IMR-90 (cell line): ENCODE data around the gene DNAH6. TPM values are rescaled to one million over a fixed set of nuclear protein-coding genes. Genes with fewer than 3 reads are reported as not detected.

Experiments
- ATAC-seq: fragments of 200-7000 bp; cut with Tn5 transposase; 2 replicates; pipeline ENCODE4 v1.9.1; 2020; ENCODE audit warnings: low read depth, mild to moderate bottlenecking, moderate library complexity
- BruUV-seq: library from RNA; stranded (reverse); fragments of 400-500 nt; replicated peaks from 2 replicates; lab custom pipeline; 2021; lab: Mats Ljungman, UMichigan
- CTCF ChIA-PET: fragments of 300-600 bp; formaldehyde crosslinking; extraction: SDS; loops from one replicate; lab custom pipeline; 2021; ENCODE audit warnings: antibody characterized with exemption; lab: Yijun Ruan, JAX
- POLR2A ChIA-PET: fragments of 300-600 bp; sonication (Branson Sonifier 250); formaldehyde crosslinking; loops from one replicate; lab custom pipeline; 2022; ENCODE audit warnings: antibody characterized with exemption; ENCODE audit not compliant: unreplicated experiment; lab: Charles Lee
- DNase-seq: peaks from one replicate; pipeline ENCODE4 v3.0.0; 2013
- H2AFZ ChIP-seq: replicated peaks from 2 replicates; pipeline ENCODE3; 2013; ENCODE audit warnings: low read length, mild to moderate bottlenecking; ENCODE audit not compliant: poor library complexity
- H2AK5ac ChIP-seq: 2 replicates; pipeline ENCODE4 v1.6.1; 2013; ENCODE audit warnings: low read depth, low read length, inconsistent platforms
- H2AK9ac ChIP-seq: replicated peaks from 2 replicates; pipeline ENCODE3; 2013; ENCODE audit warnings: mild to moderate bottlenecking, low read depth, low read length, moderate library complexity; ENCODE audit not compliant: poor library complexity
- H2BK120ac ChIP-seq: 2 replicates; pipeline ENCODE4 v1.6.1; 2013; ENCODE audit warnings: low read depth, low read length, inconsistent platforms
- H2BK15ac ChIP-seq: 3 replicates; pipeline ENCODE4 v1.6.1; 2013; ENCODE audit warnings: low read depth, low read length, inconsistent platforms
- H2BK20ac ChIP-seq: 2 replicates; pipeline ENCODE4 v1.6.1; 2013; ENCODE audit warnings: low read depth, mild to moderate bottlenecking, inconsistent platforms, low read length, moderate library complexity
- H2BK5ac ChIP-seq: 2 replicates; pipeline ENCODE4 v1.6.1; 2013; ENCODE audit warnings: mild to moderate bottlenecking, low read depth, low read length, inconsistent platforms; ENCODE audit not compliant: poor library complexity, severe bottlenecking
- H3K14ac ChIP-seq: replicated peaks from 2 replicates; pipeline ENCODE4 v1.6.1; 2013; ENCODE audit warnings: low read depth, low read length, inconsistent platforms
- H3K18ac ChIP-seq: 2 replicates; pipeline ENCODE4 v1.6.1; 2013; ENCODE audit warnings: low read depth, low read length, control low read depth
- H3K23ac ChIP-seq: 2 replicates; pipeline ENCODE4 v1.6.1; 2013; ENCODE audit warnings: low read depth, low read length, inconsistent platforms
- H3K27ac ChIP-seq: 2 replicates; pipeline ENCODE4 v1.5.1; 2013; ENCODE audit warnings: mild to moderate bottlenecking, control low read depth, low read length; ENCODE audit not compliant: insufficient read depth
- H3K27me3 ChIP-seq: 2 replicates; pipeline ENCODE4 v1.6.1; 2013; ENCODE audit warnings: low read length; ENCODE audit not compliant: control insufficient read depth, insufficient read depth
- H3K36me3 ChIP-seq: 2 replicates; pipeline ENCODE4 v1.6.1; 2013; ENCODE audit warnings: low read length, mixed read lengths; ENCODE audit not compliant: control insufficient read depth, insufficient read depth
- H3K4ac ChIP-seq: 2 replicates; pipeline ENCODE4 v1.6.1; 2013; ENCODE audit warnings: low read depth, low read length, inconsistent platforms
- H3K4me1 ChIP-seq: 2 replicates; pipeline ENCODE4 v1.6.1; 2013; ENCODE audit warnings: low read length, mixed read lengths; ENCODE audit not compliant: control insufficient read depth, insufficient read depth
- H3K4me2 ChIP-seq: 2 replicates; pipeline ENCODE4 v1.6.1; 2013; ENCODE audit warnings: low read depth, mild to moderate bottlenecking, control low read depth, low read length, moderate library complexity
- H3K4me3 ChIP-seq: 2 replicates; pipeline ENCODE4 v1.5.1; 2013; ENCODE audit warnings: low read depth, mild to moderate bottlenecking, control low read depth, low read length, moderate library complexity; ENCODE audit not compliant: insufficient read depth
- H3K56ac ChIP-seq: 2 replicates; pipeline ENCODE4 v1.6.1; 2013; ENCODE audit warnings: low read length, inconsistent platforms; ENCODE audit not compliant: insufficient read depth; ENCODE audit errors: extremely low read depth
- H3K79me1 ChIP-seq, 2 experiments: 2 replicates each; pipeline ENCODE4 v1.6.1; 2013; ENCODE audit warnings: low read length in 2 of 2, inconsistent platforms in 1 of 2, low read depth in 1 of 2
- H3K9ac ChIP-seq: 2 replicates; pipeline ENCODE4 v1.6.1; 2013; ENCODE audit warnings: low read depth, low read length, control low read depth
- H3K9me1 ChIP-seq: 2 replicates; pipeline ENCODE4 v1.6.1; 2013; ENCODE audit warnings: low read length, inconsistent platforms; ENCODE audit not compliant: insufficient read depth
- H3K9me3 ChIP-seq: 2 replicates; pipeline ENCODE4 v1.6.1; 2013; ENCODE audit warnings: low read length; ENCODE audit not compliant: control insufficient read depth, insufficient read depth
- H4K20me1 ChIP-seq: 2 replicates; pipeline ENCODE4 v1.6.1; 2013; ENCODE audit warnings: low read length, inconsistent platforms; ENCODE audit not compliant: insufficient read depth
- H4K5ac ChIP-seq: 2 replicates; pipeline ENCODE4 v1.6.1; 2013; ENCODE audit warnings: mild to moderate bottlenecking, low read depth, low read length, control low read depth
- H4K8ac ChIP-seq, 2 experiments: 2 replicates each; pipeline ENCODE4 v1.6.1; 2013; ENCODE audit warnings: low read depth in 2 of 2, low read length in 2 of 2, control low read depth in 1 of 2, inconsistent platforms in 1 of 2
- H4K91ac ChIP-seq: 2 replicates; pipeline ENCODE4 v1.6.1; 2013; ENCODE audit warnings: low read depth, low read length, inconsistent platforms; ENCODE audit not compliant: insufficient read depth
- BHLHE40 ChIP-seq: fragments of 150-350 bp; IDR thresholded peaks from 2 replicates; pipeline ENCODE4 v1.6.1; 2016; ENCODE audit warnings: mild to moderate bottlenecking, low read depth, low read length
- CEBPB ChIP-seq: IDR thresholded peaks from 2 replicates; pipeline ENCODE4 v1.6.1; 2012; ENCODE audit warnings: low read depth, low read length, improper control_type of control experiment
- CHD1 ChIP-seq: IDR thresholded peaks from 2 replicates; pipeline ENCODE4 v1.6.1; 2012; ENCODE audit warnings: low read depth, low read length, improper control_type of control experiment
- FOS ChIP-seq: fragments of 150-350 bp; IDR thresholded peaks from 2 replicates; pipeline ENCODE4 v1.6.1; 2016; ENCODE audit warnings: low read depth, low read length
- MAZ ChIP-seq: IDR thresholded peaks from 2 replicates; pipeline ENCODE4 v1.6.1; 2012; ENCODE audit warnings: low read depth, mild to moderate bottlenecking, low read length, improper control_type of control experiment, moderate library complexity, borderline replicate concordance
- MXI1 ChIP-seq: IDR thresholded peaks from 2 replicates; pipeline ENCODE4 v1.6.1; 2012; ENCODE audit warnings: low read depth, mild to moderate bottlenecking, low read length, moderate library complexity, borderline replicate concordance
- NFE2L2 ChIP-seq: fragments of 150-350 bp; IDR thresholded peaks from 2 replicates; pipeline ENCODE4 v1.6.1; 2016; ENCODE audit warnings: low read depth, mild to moderate bottlenecking, low read length
- POLR2A ChIP-seq: IDR thresholded peaks from 2 replicates; pipeline ENCODE4 v1.6.1; 2012; ENCODE audit warnings: mild to moderate bottlenecking, low read depth, low read length
- RAD21 ChIP-seq: IDR thresholded peaks from 2 replicates; pipeline ENCODE4 v1.6.1; 2012; ENCODE audit warnings: low read length, improper control_type of control experiment
- RCOR1 ChIP-seq: IDR thresholded peaks from 2 replicates; pipeline ENCODE4 v1.6.1; 2012; ENCODE audit warnings: mild to moderate bottlenecking, low read length, improper control_type of control experiment; ENCODE audit not compliant: insufficient replicate concordance
- RFX5 ChIP-seq: IDR thresholded peaks from 2 replicates; pipeline ENCODE4 v1.8.0; 2012; ENCODE audit warnings: low read depth, mild to moderate bottlenecking, low read length, moderate library complexity
- SMC3 ChIP-seq: fragments of 150-350 bp; IDR thresholded peaks from 2 replicates; pipeline ENCODE4 v1.6.1; 2016; ENCODE audit warnings: low read depth, mild to moderate bottlenecking, antibody characterized with exemption, low read length, moderate library complexity
- USF2 ChIP-seq: fragments of 150-350 bp; IDR thresholded peaks from 2 replicates; pipeline ENCODE4 v1.6.1; 2017; ENCODE audit warnings: mild to moderate bottlenecking, antibody characterized with exemption, low read length, low read depth
- WGBS, 2 experiments: methylation state at CpG; one replicate each; pipeline versions ENCODE4 v1.1.5 to v1.1.7; 2013; ENCODE audit warnings: missing lambda C conversion rate in 2 of 2; ENCODE audit not compliant: insufficient read length in 1 of 2; ENCODE audit errors: extremely low coverage in 2 of 2; 5-methylcytosine and 5-hydroxymethylcytosine counted together
- dilution Hi-C: fragments of 300-500 bp; cut with HindIII; formaldehyde crosslinking; loops from one replicate; pipeline ENCODE4 v1.14.3; 2018; ENCODE audit warnings: low sequenced_read_pairs; ENCODE audit not compliant: unreplicated experiment
- in situ Hi-C: fragments of 300-500 bp; cut with MboI; formaldehyde crosslinking; loops from 3 replicates; pipeline ENCODE4 v1.14.3; 2019; ENCODE audit warnings: low sequenced_read_pairs, inconsistent platforms, mixed read lengths
- intact Hi-C: fragments of 100-400 bp; cut with micrococcal nuclease; formaldehyde crosslinking; loops from 2 replicates; pipeline ENCODE4 v1.10.0; 2022
- polyA plus RNA-seq, 3 experiments: library from polyadenylated mRNA; depleted of rRNA; stranded (reverse); fragments of >200 nt; gene quantifications; 2 replicates each; pipeline ENCODE4 v1.2.3, GENCODE V29; 2012; ENCODE audit warnings: low replicate concordance in 1 of 3
- total RNA-seq: library from RNA; depleted of rRNA; stranded (reverse); fragments of >200 nt; gene quantifications from 2 replicates; pipeline ENCODE4 v1.2.3, GENCODE V29; 2012
- TF ChIP-seq, protein P1 (sequence below): fragments of 150-350 bp; IDR thresholded peaks from 2 replicates; pipeline ENCODE4 v1.6.1; 2016; ENCODE audit warnings: low read depth, mild to moderate bottlenecking, low read length, moderate library complexity, borderline replicate concordance
- TF ChIP-seq, protein P2 (sequence below): conservative IDR thresholded peaks from 2 replicates; pipeline ENCODE4 v1.5.1; 2012; ENCODE audit warnings: mild to moderate bottlenecking, low read depth, low read length, improper control_type of control experiment

DNAH6 gene
- total and polyA plus RNA-seq, 2 of the 4 experiments (the other 2 are of a cell fraction), result under 0.01 to 0.07 TPM

GRCh38 chr2:84782717-84783442, 266.6 kb downstream of the DNAH6 start:
- Histone ChIP-seq H3K4me1 (0 out of 2 replicates have a peak, but pooled peaks cover 2% of the 10 kb centered on the region), H2AK9ac (no peak overlapping the region), H3K9me3 (no peaks in the 10 kb centered on the region), H3K23ac (no peak overlapping the region), H3K79me1 (no peaks in the 10 kb centered on the region), H3K4me3 (no peak overlapping the region), H3K4ac (no peak overlapping the region), H4K5ac (no peak overlapping the region), H3K27ac (no peak overlapping the region), H2AK5ac (no peak overlapping the region), H3K14ac (no peak overlapping the region), H2BK120ac (no peak overlapping the region), H2BK5ac (no peak overlapping the region), H3K9ac (no peak overlapping the region), H3K4me2 (no peak overlapping the region), H2BK15ac (no peak overlapping the region), H4K20me1 (no peaks in the 10 kb centered on the region), H4K91ac (no peak overlapping the region), H3K9me1 (no peaks in the 10 kb centered on the region), H3K18ac (no peak overlapping the region), H2AFZ (no peak overlapping the region), H3K27me3 (no peaks in the 10 kb centered on the region), H3K56ac (no peak overlapping the region), H2BK20ac (no peak overlapping the region), H4K8ac (no peak overlapping the region), H3K36me3 (no peaks in the 10 kb centered on the region)
- ATAC-seq (no peak), DNase-seq (peak; percentile 17)
- TF ChIP-seq CEBPB (no peak), MXI1 (no peak), POLR2A (no peak), SMC3 (no peak), BHLHE40 (no peak), NFE2L2 (no peak), USF2 (no peak), CHD1 (no peak), FOS (no peak), MAZ (no peak), RFX5 (no peak), RCOR1 (no peak), RAD21 (no peak)
- TF ChIP-seq, protein P1, sequence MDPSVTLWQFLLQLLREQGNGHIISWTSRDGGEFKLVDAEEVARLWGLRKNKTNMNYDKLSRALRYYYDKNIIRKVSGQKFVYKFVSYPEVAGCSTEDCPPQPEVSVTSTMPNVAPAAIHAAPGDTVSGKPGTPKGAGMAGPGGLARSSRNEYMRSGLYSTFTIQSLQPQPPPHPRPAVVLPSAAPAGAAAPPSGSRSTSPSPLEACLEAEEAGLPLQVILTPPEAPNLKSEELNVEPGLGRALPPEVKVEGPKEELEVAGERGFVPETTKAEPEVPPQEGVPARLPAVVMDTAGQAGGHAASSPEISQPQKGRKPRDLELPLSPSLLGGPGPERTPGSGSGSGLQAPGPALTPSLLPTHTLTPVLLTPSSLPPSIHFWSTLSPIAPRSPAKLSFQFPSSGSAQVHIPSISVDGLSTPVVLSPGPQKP, result no peak
- TF ChIP-seq, protein P2, sequence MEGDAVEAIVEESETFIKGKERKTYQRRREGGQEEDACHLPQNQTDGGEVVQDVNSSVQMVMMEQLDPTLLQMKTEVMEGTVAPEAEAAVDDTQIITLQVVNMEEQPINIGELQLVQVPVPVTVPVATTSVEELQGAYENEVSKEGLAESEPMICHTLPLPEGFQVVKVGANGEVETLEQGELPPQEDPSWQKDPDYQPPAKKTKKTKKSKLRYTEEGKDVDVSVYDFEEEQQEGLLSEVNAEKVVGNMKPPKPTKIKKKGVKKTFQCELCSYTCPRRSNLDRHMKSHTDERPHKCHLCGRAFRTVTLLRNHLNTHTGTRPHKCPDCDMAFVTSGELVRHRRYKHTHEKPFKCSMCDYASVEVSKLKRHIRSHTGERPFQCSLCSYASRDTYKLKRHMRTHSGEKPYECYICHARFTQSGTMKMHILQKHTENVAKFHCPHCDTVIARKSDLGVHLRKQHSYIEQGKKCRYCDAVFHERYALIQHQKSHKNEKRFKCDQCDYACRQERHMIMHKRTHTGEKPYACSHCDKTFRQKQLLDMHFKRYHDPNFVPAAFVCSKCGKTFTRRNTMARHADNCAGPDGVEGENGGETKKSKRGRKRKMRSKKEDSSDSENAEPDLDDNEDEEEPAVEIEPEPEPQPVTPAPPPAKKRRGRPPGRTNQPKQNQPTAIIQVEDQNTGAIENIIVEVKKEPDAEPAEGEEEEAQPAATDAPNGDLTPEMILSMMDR, result no peak
- intact Hi-C loops (no loop called here), in situ Hi-C loops (no loop called here), dilution Hi-C loops (no loop called here)
- ChIA-PET CTCF (no interaction called here), POLR2A (no interaction called here)
- WGBS, 2 experiments, result no CpG with 5 or more reads among the region's 1 CpG
- BruUV-seq, result no TSS peak
